Ovary (tissue), 3 donors: Measurements from ENCODE around the gene ACTL7A.
"Not testable (repeated sequence)": the region's sequence is repeated elsewhere in the genome, so short reads cannot be mapped to it uniquely, and the experiment has no call there.

Experiments
- EP300 ChIP-seq: sonication (generic); formaldehyde crosslinking; IDR thresholded peaks from one replicate; pipeline ENCODE4 v1.6.1; 2017; ENCODE audit warnings: antibody characterized with exemption
- POLR2A ChIP-seq: fragments of 450-650 bp; IDR thresholded peaks from one replicate; pipeline ENCODE4 v1.6.1; 2017; ENCODE audit warnings: antibody characterized with exemption, mild to moderate bottlenecking, moderate library complexity
- TF ChIP-seq, protein P1 (sequence below), 3 donors: fragments of 450-650 bp in 2 of 3; fragments of 200-600 bp in 1 of 3; IDR thresholded peaks; one replicate each; pipeline versions ENCODE4 v1.5.1 to v1.8.0; 2016 to 2022; ENCODE audit warnings: antibody characterized with exemption in 3 of 3, mild to moderate bottlenecking in 1 of 3
- donor health status: DM: no; HTN: no; CAD: no.

DNA sequence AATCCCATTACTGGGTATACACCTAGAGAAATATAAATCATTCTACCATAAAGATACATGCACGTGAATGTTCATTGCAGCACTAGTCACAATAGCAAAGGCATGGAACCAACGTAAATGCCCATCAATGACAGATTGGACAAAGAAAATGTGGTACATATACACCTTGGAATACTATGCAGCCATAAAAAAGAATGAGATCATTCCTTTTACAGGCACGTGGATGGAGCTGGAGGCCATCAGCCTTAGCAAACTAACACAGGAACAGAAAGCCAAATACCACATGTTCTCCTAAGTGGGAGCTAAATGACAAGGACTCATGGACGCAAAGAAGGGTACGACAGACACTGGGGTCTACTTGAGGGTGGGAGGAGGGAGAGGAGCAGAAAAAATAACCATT, 22.5 kb upstream of the ACTL7A start:
- TF ChIP-seq, protein P1, sequence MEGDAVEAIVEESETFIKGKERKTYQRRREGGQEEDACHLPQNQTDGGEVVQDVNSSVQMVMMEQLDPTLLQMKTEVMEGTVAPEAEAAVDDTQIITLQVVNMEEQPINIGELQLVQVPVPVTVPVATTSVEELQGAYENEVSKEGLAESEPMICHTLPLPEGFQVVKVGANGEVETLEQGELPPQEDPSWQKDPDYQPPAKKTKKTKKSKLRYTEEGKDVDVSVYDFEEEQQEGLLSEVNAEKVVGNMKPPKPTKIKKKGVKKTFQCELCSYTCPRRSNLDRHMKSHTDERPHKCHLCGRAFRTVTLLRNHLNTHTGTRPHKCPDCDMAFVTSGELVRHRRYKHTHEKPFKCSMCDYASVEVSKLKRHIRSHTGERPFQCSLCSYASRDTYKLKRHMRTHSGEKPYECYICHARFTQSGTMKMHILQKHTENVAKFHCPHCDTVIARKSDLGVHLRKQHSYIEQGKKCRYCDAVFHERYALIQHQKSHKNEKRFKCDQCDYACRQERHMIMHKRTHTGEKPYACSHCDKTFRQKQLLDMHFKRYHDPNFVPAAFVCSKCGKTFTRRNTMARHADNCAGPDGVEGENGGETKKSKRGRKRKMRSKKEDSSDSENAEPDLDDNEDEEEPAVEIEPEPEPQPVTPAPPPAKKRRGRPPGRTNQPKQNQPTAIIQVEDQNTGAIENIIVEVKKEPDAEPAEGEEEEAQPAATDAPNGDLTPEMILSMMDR (IDR thresholded peaks at IDR 0.05), result not testable (repeated sequence)
- not testable (repeated sequence) for TF ChIP-seq POLR2A, EP300
